Breast epithelium (tissue), 4 donors: ENCODE measurements around the gene CCL22. TPM values are rescaled to one million over a fixed set of nuclear protein-coding genes. Genes with fewer than 3 reads are reported as not detected.

Experiments used
- DNase-seq, 2 donors: peaks; one replicate each; pipeline ENCODE4 v3.0.0-alpha.2; 2019; ENCODE audit warnings: low spot score in 2 of 2
- H3K27ac ChIP-seq, 2 donors: fragments of 200-600 bp; sonication (generic) in 1 of 2; one replicate each; pipeline ENCODE4 v1.5.1; 2016 to 2019; ENCODE audit warnings: mild to moderate bottlenecking in 1 of 2
- H3K27me3 ChIP-seq, 2 donors: fragments of 200-600 bp; sonication (generic) in 1 of 2; one replicate each; pipeline versions ENCODE4 v1.5.1 to v1.6.0; 2017 to 2019; ENCODE audit warnings: control low read depth in 1 of 2, mild to moderate bottlenecking in 1 of 2
- H3K36me3 ChIP-seq: fragments of 200-600 bp; one replicate; pipeline ENCODE4 v1.5.1; 2019
- H3K4me1 ChIP-seq, 2 donors: fragments of 200-600 bp; sonication (generic); one replicate each; pipeline ENCODE4 v1.5.1; 2016 to 2019; ENCODE audit warnings: control low read depth in 1 of 2
- H3K4me3 ChIP-seq, 3 donors: fragments of 200-600 bp; sonication (generic); 1 replicate in 2 of 3; 2 replicates in 1 of 3; pipeline ENCODE4 v1.5.1; 2016 to 2019; ENCODE audit warnings: mild to moderate bottlenecking in 3 of 3, moderate library complexity in 2 of 3
- H3K9me3 ChIP-seq, 2 donors: fragments of 200-600 bp; sonication (generic) in 1 of 2; one replicate each; pipeline ENCODE4 v1.5.1; 2016 to 2019; ENCODE audit warnings: control low read depth in 1 of 2
- CTCF ChIP-seq, 3 donors: fragments of 450-650 bp; IDR thresholded peaks; one replicate each; pipeline ENCODE4 v1.5.1; 2016 to 2017; ENCODE audit warnings: antibody characterized with exemption in 3 of 3, mild to moderate bottlenecking in 3 of 3, moderate library complexity in 3 of 3
- POLR2A ChIP-seq: fragments of 450-650 bp; IDR thresholded peaks from one replicate; pipeline ENCODE4 v1.6.1; 2016; ENCODE audit warnings: antibody characterized with exemption, mild to moderate bottlenecking, moderate library complexity
- POLR2AphosphoS5 ChIP-seq, 3 donors: sonication (generic); formaldehyde crosslinking; IDR thresholded peaks; one replicate each; pipeline ENCODE4 v1.6.1; 2017; ENCODE audit warnings: antibody characterized with exemption in 3 of 3
- intact Hi-C: fragments of 100-400 bp; cut with DNase I; formaldehyde crosslinking; loops from one replicate; pipeline ENCODE4 v1.15.1; 2023; ENCODE audit warnings: low total_unique reads
- total RNA-seq, 3 donors: library from RNA; depleted of rRNA; stranded (reverse); fragments of >200 nt; gene quantifications; one replicate each; pipeline ENCODE4 v1.1.0, GENCODE V29; 2016

Gene CCL22
- total RNA-seq, 3 donors from 2014 or later, result 0.15 to 0.33 (median 0.16) TPM

GRCh38 chr16:57412584-57412983 lies 54.0 kb downstream of the CCL22 start:
- Histone ChIP-seq H3K27me3 (no peaks in the 10 kb centered on the region), H3K36me3 (no peaks in the 10 kb centered on the region), H3K4me1 (no peaks in the 10 kb centered on the region), H3K4me3 (no peak overlapping the region), H3K27ac (no peak overlapping the region), H3K9me3 (no peaks in the 10 kb centered on the region)
- intact Hi-C loops, result no loop called here
- TF ChIP-seq CTCF (IDR thresholded peaks at IDR 0.05) (no peak), POLR2AphosphoS5 (IDR thresholded peaks at IDR 0.05) (no peak), POLR2A (no peak)
- no peak for DNase-seq

GRCh38 chr16:57413301-57413730 lies 54.7 kb downstream of the CCL22 start:
- Histone ChIP-seq H3K4me3 (no peak overlapping the region), H3K9me3 (no peaks in the 10 kb centered on the region), H3K27me3 (no peaks in the 10 kb centered on the region), H3K36me3 (no peaks in the 10 kb centered on the region), H3K27ac (no peak overlapping the region), H3K4me1 (no peaks in the 10 kb centered on the region)
- no peak for DNase-seq
- intact Hi-C loops, result no loop called here
- TF ChIP-seq POLR2A (no peak), POLR2AphosphoS5 (IDR thresholded peaks at IDR 0.05) (no peak), CTCF (IDR thresholded peaks at IDR 0.05) (no peak)

GRCh38 chr16:57413733-57414132 lies 55.1 kb downstream of the CCL22 start:
- TF ChIP-seq POLR2AphosphoS5 (IDR thresholded peaks at IDR 0.05) (no peak), CTCF (IDR thresholded peaks at IDR 0.05) (no peak), POLR2A (no peak)
- Histone ChIP-seq H3K27ac (no peak overlapping the region), H3K4me1 (no peaks in the 10 kb centered on the region), H3K36me3 (no peaks in the 10 kb centered on the region), H3K4me3 (no peak overlapping the region), H3K9me3 (no peaks in the 10 kb centered on the region), H3K27me3 (no peaks in the 10 kb centered on the region)
- DNase-seq, result no peak
- intact Hi-C loops, result no loop called here

Other genes starting within 250 kb of the CCL22 start
- 10 to 100 TPM; 64.8 to 81.4 (median 69.8) TPM for gene PSME3IP1, start 172.7 kb upstream of the CCL22 start, total RNA-seq
- 10 to 100 TPM; 26.4 to 52.4 (median 34.4) TPM for gene RSPRY1, start 172.5 kb upstream of the CCL22 start, total RNA-seq
- 10 to 100 TPM; 50.5 to 64.0 (median 62.4) TPM for gene ARL2BP, start 113.5 kb upstream of the CCL22 start, total RNA-seq
- 10 to 100 TPM in 1 of 3 donors, 1 to 10 TPM in 2; 3.8 to 44.6 (median 7.9) TPM for gene PLLP, start 74.1 kb upstream of the CCL22 start, total RNA-seq
- gene CX3CL1, start 13.7 kb downstream of the CCL22 start, total RNA-seq, result 100 to 1,000 TPM in 1 of 3 donors, 10 to 100 TPM in 1, 1 to 10 TPM in 1; 6.2 to 164 (median 58.0) TPM
- not detected for gene CCL17, start 46.0 kb downstream of the CCL22 start, total RNA-seq
- 10 to 100 TPM; 23.4 to 33.2 (median 28.8) TPM for gene CIAPIN1, start 88.6 kb downstream of the CCL22 start, total RNA-seq
- gene COQ9, start 88.7 kb downstream of the CCL22 start, total RNA-seq, result 10 to 100 TPM; 36.0 to 42.6 (median 40.7) TPM
- 100 to 1,000 TPM; 119 to 129 (median 127) TPM for gene POLR2C, start 103.9 kb downstream of the CCL22 start, total RNA-seq
- 10 to 100 TPM; 13.1 to 20.3 (median 17.6) TPM for gene DOK4, start 127.7 kb downstream of the CCL22 start, total RNA-seq
- gene CCDC102A, start 177.8 kb downstream of the CCL22 start, total RNA-seq, result 10 to 100 TPM in 2 of 3 donors, 1 to 10 TPM in 1; 6.7 to 15.1 (median 12.1) TPM
- 1 to 10 TPM in 1 of 3 donors, under 1 TPM in 1, not detected in 1; 0.66 to 1.0 TPM for gene ADGRG5, start 183.9 kb downstream of the CCL22 start, total RNA-seq